PC-3 (cell line): ENCODE results near the gene VWA2. TPM values are rescaled to one million over a fixed set of nuclear protein-coding genes. Genes with fewer than 3 reads are reported as not detected.
A peak's percentile ranks its signal among the peaks of the same experiment; 100 is the strongest.

Experiments
- ATAC-seq: fragments of 200-7000 bp; cut with Tn5 transposase; 2 replicates; pipeline ENCODE4 v1.9.1; 2020; ENCODE audit warnings: mild to moderate bottlenecking, moderate library complexity
- BruUV-seq: library from RNA; stranded (reverse); fragments of 400-500 nt; replicated peaks from 2 replicates; lab custom pipeline; 2021; lab: Mats Ljungman, UMichigan
- CTCF ChIA-PET: fragments of 300-600 bp; sonication (Branson Sonifier 250); formaldehyde crosslinking; loops from one replicate; lab custom pipeline; 2022; ENCODE audit warnings: antibody characterized with exemption; lab: Charles Lee
- POLR2A ChIA-PET: fragments of 300-600 bp; sonication (Branson Sonifier 250); formaldehyde crosslinking; loops from one replicate; lab custom pipeline; 2022; ENCODE audit warnings: antibody characterized with exemption; ENCODE audit not compliant: unreplicated experiment; lab: Charles Lee
- DNase-seq: peaks from one replicate; pipeline ENCODE4 v3.0.0-alpha.2; 2015
- H2AFZ ChIP-seq: fragments of 300-600 bp; sonication (generic); 2 replicates; pipeline ENCODE4 v1.6.0; 2016; ENCODE audit warnings: antibody characterized with exemption, low read length
- H3F3A ChIP-seq: fragments of 300-600 bp; sonication (generic); one replicate; pipeline ENCODE4 v1.6.0; 2017; ENCODE audit warnings: antibody characterized with exemption, low read length, control low read depth, mild to moderate bottlenecking; ENCODE audit not compliant: unreplicated experiment
- H3K27ac ChIP-seq: fragments of 300-600 bp; sonication (generic); 2 replicates; pipeline ENCODE4 v1.5.1; 2016; ENCODE audit warnings: mild to moderate bottlenecking, low read length
- H3K27me3 ChIP-seq: fragments of 300-600 bp; sonication (generic); 2 replicates; pipeline ENCODE4 v1.6.1; 2016; ENCODE audit warnings: low read length, mixed read lengths
- H3K36me3 ChIP-seq: fragments of 300-600 bp; sonication (generic); 2 replicates; pipeline ENCODE4 v1.6.1; 2016; ENCODE audit warnings: low read depth, mixed run types, low read length, mixed read lengths
- H3K4me1 ChIP-seq: fragments of 300-600 bp; sonication (generic); 2 replicates; pipeline ENCODE4 v1.5.1; 2016; ENCODE audit warnings: low read length; ENCODE audit not compliant: insufficient read depth
- H3K4me2 ChIP-seq: fragments of 300-600 bp; sonication (generic); 2 replicates; pipeline ENCODE4 v1.6.0; 2016; ENCODE audit warnings: low read length
- H3K4me3 ChIP-seq: fragments of 300-600 bp; sonication (generic); 2 replicates; pipeline ENCODE4 v1.5.1; 2016; ENCODE audit warnings: mild to moderate bottlenecking, low read length, mixed read lengths
- H3K79me2 ChIP-seq: fragments of 300-600 bp; sonication (generic); 2 replicates; pipeline ENCODE4 v1.6.1; 2017; ENCODE audit warnings: low read length, mixed read lengths
- H3K9ac ChIP-seq: fragments of 300-600 bp; sonication (generic); 2 replicates; pipeline ENCODE4 v1.6.0; 2016; ENCODE audit warnings: mild to moderate bottlenecking, low read length
- H3K9me2 ChIP-seq: fragments of 300-600 bp; sonication (generic); replicated peaks from 2 replicates; pipeline ENCODE4 v1.6.1; 2016; ENCODE audit warnings: mixed run types, low read length, mixed read lengths
- H3K9me3 ChIP-seq: fragments of 300-600 bp; sonication (generic); 2 replicates; pipeline ENCODE4 v1.6.1; 2016; ENCODE audit warnings: low read length, mixed read lengths
- H4K20me1 ChIP-seq: fragments of 300-600 bp; sonication (generic); 2 replicates; pipeline ENCODE4 v1.6.1; 2016; ENCODE audit warnings: low read length, mixed read lengths
- EZH2 ChIP-seq: fragments of 300-600 bp; sonication (generic); IDR thresholded peaks from one replicate; pipeline ENCODE4 v1.6.1; 2017; ENCODE audit warnings: antibody characterized with exemption, mild to moderate bottlenecking, low read length; ENCODE audit not compliant: unreplicated experiment
- EZH2phosphoT487 ChIP-seq: fragments of 300-600 bp; sonication (generic); IDR thresholded peaks from 2 replicates; pipeline ENCODE4 v1.6.1; 2018; ENCODE audit warnings: mild to moderate bottlenecking, antibody characterized with exemption, low read length, borderline replicate concordance
- intact Hi-C: fragments of 100-400 bp; cut with micrococcal nuclease; formaldehyde crosslinking; loops from 2 replicates; pipeline ENCODE4 v1.9.0; 2023
- total RNA-seq: library from RNA; depleted of rRNA; stranded (reverse); fragments of >200 nt; gene quantifications from 2 replicates; pipeline ENCODE4 v1.2.3, GENCODE V29; 2014
- TF ChIP-seq, protein P1 (sequence below): fragments of 300-600 bp; sonication (generic); conservative IDR thresholded peaks from 2 replicates; pipeline ENCODE4 v1.5.1; 2017; ENCODE audit warnings: antibody characterized with exemption, low read depth, mild to moderate bottlenecking, low read length

Gene VWA2
- total RNA-seq, 1 experiment from 2014 or later, result not detected

DNA sequence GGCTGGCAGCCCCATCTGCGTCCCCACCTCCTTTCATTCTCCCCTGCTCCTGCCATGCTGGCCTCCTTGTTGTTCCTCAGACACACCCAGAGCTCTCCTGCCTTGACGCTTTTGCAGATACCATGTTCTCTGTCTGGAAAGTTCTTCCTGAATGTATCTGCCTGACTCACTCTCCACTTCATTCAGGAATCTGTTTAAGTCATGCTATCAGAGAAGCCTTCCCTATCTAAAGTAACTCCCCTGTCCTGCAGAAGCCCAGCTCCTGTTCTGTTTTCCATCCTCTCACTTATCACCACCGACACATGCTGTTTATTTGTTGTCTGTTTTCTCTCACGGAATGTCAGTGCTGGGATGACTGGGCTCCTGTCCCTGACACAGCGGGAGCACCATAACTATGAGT is 83.3 kb downstream of the VWA2 start:
- Histone ChIP-seq H2AFZ (no peak overlapping the region), H3K36me3 (no peaks in the 10 kb centered on the region), H3F3A (no peaks in the 10 kb centered on the region), H3K4me3 (no peak overlapping the region), H3K9ac (no peak overlapping the region), H3K79me2 (no peaks in the 10 kb centered on the region), H3K4me1 (peaks cover 19% of the 10 kb centered on the region), H3K27me3 (no peaks in the 10 kb centered on the region), H4K20me1 (no peaks in the 10 kb centered on the region), H3K4me2 (no peak overlapping the region), H3K9me2 (no peaks in the 10 kb centered on the region), H3K9me3 (no peaks in the 10 kb centered on the region), H3K27ac (no peak overlapping the region)
- CTCF ChIA-PET, result no interaction called here
- POLR2A ChIA-PET, result no interaction called here
- intact Hi-C loops, result no loop called here
- ATAC-seq, result no peak
- DNase-seq, result no peak
- TF ChIP-seq, protein P1, sequence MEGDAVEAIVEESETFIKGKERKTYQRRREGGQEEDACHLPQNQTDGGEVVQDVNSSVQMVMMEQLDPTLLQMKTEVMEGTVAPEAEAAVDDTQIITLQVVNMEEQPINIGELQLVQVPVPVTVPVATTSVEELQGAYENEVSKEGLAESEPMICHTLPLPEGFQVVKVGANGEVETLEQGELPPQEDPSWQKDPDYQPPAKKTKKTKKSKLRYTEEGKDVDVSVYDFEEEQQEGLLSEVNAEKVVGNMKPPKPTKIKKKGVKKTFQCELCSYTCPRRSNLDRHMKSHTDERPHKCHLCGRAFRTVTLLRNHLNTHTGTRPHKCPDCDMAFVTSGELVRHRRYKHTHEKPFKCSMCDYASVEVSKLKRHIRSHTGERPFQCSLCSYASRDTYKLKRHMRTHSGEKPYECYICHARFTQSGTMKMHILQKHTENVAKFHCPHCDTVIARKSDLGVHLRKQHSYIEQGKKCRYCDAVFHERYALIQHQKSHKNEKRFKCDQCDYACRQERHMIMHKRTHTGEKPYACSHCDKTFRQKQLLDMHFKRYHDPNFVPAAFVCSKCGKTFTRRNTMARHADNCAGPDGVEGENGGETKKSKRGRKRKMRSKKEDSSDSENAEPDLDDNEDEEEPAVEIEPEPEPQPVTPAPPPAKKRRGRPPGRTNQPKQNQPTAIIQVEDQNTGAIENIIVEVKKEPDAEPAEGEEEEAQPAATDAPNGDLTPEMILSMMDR, result no peak
- BruUV-seq, result no TSS peak

DNA sequence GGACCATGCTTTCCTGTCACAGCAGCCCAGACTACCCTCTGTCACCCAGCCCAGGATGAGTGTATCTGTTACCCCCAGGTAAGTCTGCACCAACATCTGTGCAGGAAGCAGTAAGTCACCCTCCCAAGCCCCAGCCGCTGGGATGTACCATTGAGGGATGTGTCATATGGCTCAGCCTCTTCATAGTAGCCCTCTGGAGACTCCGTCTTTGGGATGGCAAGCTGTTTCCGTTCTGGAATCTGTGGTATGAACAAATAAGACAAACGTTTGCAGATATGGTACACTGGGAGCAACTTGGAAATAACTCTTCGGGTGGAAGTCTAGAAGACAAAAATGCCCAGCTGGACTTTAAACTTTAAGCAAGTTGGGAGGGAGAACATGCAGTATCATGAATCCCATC is 84.0 kb downstream of the VWA2 start:
- Histone ChIP-seq H3K9me3 (no peaks in the 10 kb centered on the region), H3F3A (no peaks in the 10 kb centered on the region), H4K20me1 (no peaks in the 10 kb centered on the region), H3K27ac (no peak overlapping the region), H3K36me3 (no peaks in the 10 kb centered on the region), H3K9me2 (no peaks in the 10 kb centered on the region), H2AFZ (no peak overlapping the region), H3K4me2 (no peak overlapping the region), H3K79me2 (no peaks in the 10 kb centered on the region), H3K4me1 (peaks cover 19% of the 10 kb centered on the region), H3K4me3 (no peak overlapping the region), H3K9ac (no peak overlapping the region), H3K27me3 (no peaks in the 10 kb centered on the region)
- ChIA-PET POLR2A (no interaction called here), CTCF (no interaction called here)
- no peak for ATAC-seq
- no TSS peak for BruUV-seq
- intact Hi-C loops, result no loop called here
- no peak for TF ChIP-seq EZH2
- no peak for TF ChIP-seq EZH2phosphoT487
- TF ChIP-seq, protein P1, result no peak
- no peak for DNase-seq

DNA sequence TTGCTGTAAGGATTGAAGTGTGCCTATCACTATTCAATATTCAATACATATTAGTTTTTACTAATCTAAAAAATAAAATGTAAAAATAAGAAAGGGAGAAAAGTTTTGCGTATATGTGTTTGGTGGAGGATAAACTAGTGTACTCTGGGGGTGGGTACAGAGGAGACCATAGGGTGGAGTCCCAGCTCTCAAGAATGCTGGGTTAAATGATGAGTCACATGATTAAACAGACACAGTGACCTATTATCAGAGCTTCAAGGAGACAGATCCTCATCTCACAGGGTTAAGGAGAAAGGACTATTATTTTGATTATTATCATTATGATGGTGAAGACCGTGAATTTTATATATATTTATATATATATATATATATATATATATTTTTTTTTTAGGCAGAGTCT is 87.7 kb downstream of the VWA2 start:
- H3K9me2 ChIP-seq, result no peaks in the 10 kb centered on the region
- no peak overlapping the region for H2AFZ ChIP-seq
- H3K27me3 ChIP-seq, result no peaks in the 10 kb centered on the region
- no peaks in the 10 kb centered on the region for H4K20me1 ChIP-seq
- no peaks in the 10 kb centered on the region for H3K79me2 ChIP-seq
- TF ChIP-seq, protein P1, result no peak
- TF ChIP-seq EZH2phosphoT487 (no peak), EZH2 (no peak)
- intact Hi-C loops, result no loop called here
- H3K4me2 ChIP-seq, result no peak overlapping the region
- peak; percentile 40; the same call in 1 of the 2 replicates for ATAC-seq
- DNase-seq, result no peak
- H3K9me3 ChIP-seq, result no peaks in the 10 kb centered on the region
- BruUV-seq, result no TSS peak
- H3K4me3 ChIP-seq, result no peak overlapping the region
- H3K27ac ChIP-seq, result no peak overlapping the region
- H3F3A ChIP-seq, result no peaks in the 10 kb centered on the region
- H3K36me3 ChIP-seq, result no peaks in the 10 kb centered on the region
- ChIA-PET POLR2A (no interaction called here), CTCF (no interaction called here)
- no peak overlapping the region for H3K9ac ChIP-seq
- H3K4me1 ChIP-seq, result no peaks in the 10 kb centered on the region
